HFF-Myc (cell line): Measurements from ENCODE around the gene HSPA8.

Experiments
- DNase-seq: peaks from one replicate; pipeline ENCODE4 v3.0.0-alpha.2; 2011; ENCODE audit warnings: low read depth; ENCODE audit errors: extremely low read depth
- H3K4me3 ChIP-seq: replicated peaks from 2 replicates; pipeline ENCODE4 v1.5.1; 2011; ENCODE audit warnings: low read depth, mild to moderate bottlenecking, control low read depth, low read length
- CTCF ChIP-seq: IDR thresholded peaks from 2 replicates; pipeline ENCODE4 v1.5.1; 2012; ENCODE audit warnings: mild to moderate bottlenecking, low read depth, low read length, control low read depth; ENCODE audit errors: missing control alignments

HSPA8 gene

GRCh38 chr11:123054301-123055065 is 7.5 kb downstream of the HSPA8 start:
- H3K4me3 ChIP-seq = no peak overlapping the region
- TF ChIP-seq CTCF = peak; percentile 59
- DNase-seq = no peak

DNA sequence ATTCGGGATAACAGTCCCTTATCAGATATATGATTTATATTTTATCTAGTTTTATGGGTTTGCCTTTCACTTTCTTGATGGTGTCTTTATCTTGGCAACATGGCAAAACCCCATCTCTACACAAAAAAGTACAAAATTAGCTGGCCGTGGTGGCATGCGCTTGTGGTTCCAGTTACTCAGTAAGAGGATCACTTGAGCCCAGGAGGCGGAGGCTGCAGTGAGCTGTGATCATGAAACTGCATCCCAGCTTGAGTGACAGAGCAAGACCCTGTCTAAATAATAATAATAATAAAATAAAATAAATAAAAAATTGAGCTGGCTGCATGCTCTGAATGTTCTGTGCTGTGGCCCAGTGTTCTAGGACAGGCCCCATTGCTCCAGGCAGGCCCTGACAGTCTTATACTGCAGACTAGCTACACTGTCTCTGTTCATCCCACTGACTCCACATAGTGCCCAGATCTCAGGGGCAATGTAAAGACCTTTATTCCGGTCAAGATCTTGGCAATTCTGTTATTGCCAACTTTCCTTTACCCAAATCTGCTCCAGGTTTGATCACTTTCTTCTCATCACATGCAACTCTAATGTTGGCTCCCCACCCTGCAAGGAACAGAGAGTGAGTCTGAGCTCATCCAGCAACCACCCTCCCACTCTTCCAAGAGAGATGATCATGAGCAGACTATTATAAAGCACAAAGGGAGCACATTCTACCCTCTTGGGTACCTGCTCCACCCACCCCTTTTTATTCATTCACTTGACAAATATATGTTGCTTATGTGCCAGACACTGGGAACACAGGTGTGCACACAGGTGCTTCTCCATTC is 8.8 kb downstream of the HSPA8 start:
- no peak for TF ChIP-seq CTCF
- H3K4me3 ChIP-seq = no peak overlapping the region
- DNase-seq = no peak

GRCh38 chr11:123051634-123052033 is 10.3 kb downstream of the HSPA8 start:
- no peak for DNase-seq
- no peak overlapping the region for H3K4me3 ChIP-seq
- no peak for TF ChIP-seq CTCF

GRCh38 chr11:123051146-123051545 is 10.8 kb downstream of the HSPA8 start:
- H3K4me3 ChIP-seq = no peak overlapping the region
- DNase-seq = no peak
- TF ChIP-seq CTCF = no peak

- DNase-seq = no peak
- no peak overlapping the region for H3K4me3 ChIP-seq
- TF ChIP-seq CTCF = no peak
Observed at GRCh38 chr11:123047947-123048293, 14.0 kb downstream of the HSPA8 start.

- DNase-seq = no peak
- no peak for TF ChIP-seq CTCF
- no peak overlapping the region for H3K4me3 ChIP-seq
Observed at GRCh38 chr11:123047266-123047946, 14.5 kb downstream of the HSPA8 start.
